Stimulated activated CD8-positive, alpha-beta memory T cell treated with anti-CD3 and anti-CD28 coated beads, Interleukin-15, amount 100 ng/mL, for 1 hour (primary cell): ENCODE results near the gene SNAPC2.
"Not testable (repeated sequence)": the region's sequence is repeated elsewhere in the genome, so short reads cannot be mapped to it uniquely, and the experiment has no call there.

ENCODE experiments used
- DNase-seq: peaks from one replicate; pipeline ENCODE4 v3.0.0-alpha.2; 2020; ENCODE audit warnings: low read depth

The SNAPC2 gene

DNA sequence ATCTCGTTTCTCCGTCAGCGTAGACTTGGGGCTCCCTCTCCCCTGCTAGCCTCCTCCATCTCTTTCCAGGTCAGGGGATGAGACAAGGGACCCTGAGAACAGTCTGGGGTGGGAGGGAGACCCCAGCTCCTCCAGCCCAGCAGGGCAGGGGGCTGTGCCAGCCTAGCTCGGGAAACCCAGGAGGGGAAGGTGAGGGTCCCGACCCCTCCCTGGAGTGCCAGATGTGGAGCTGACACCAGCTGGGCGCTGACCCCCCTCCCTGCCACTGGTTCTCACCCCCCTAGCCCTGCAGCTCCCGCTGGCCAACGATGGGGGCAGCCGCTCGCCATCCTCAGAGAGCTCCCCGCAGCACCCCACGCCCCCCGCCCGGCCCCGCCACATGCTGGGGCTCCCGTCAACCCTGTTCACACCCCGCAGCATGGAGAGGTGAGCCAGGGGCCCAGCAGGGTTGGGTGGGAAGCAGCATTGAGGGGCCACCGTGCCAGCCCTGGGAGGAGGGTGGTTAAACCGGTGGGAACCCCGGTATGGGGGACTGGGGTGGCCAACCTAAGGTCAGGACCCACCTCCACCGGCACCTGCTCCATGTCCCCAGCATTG lies 10.6 kb upstream of the SNAPC2 start:
- DNase-seq: no peak

DNA sequence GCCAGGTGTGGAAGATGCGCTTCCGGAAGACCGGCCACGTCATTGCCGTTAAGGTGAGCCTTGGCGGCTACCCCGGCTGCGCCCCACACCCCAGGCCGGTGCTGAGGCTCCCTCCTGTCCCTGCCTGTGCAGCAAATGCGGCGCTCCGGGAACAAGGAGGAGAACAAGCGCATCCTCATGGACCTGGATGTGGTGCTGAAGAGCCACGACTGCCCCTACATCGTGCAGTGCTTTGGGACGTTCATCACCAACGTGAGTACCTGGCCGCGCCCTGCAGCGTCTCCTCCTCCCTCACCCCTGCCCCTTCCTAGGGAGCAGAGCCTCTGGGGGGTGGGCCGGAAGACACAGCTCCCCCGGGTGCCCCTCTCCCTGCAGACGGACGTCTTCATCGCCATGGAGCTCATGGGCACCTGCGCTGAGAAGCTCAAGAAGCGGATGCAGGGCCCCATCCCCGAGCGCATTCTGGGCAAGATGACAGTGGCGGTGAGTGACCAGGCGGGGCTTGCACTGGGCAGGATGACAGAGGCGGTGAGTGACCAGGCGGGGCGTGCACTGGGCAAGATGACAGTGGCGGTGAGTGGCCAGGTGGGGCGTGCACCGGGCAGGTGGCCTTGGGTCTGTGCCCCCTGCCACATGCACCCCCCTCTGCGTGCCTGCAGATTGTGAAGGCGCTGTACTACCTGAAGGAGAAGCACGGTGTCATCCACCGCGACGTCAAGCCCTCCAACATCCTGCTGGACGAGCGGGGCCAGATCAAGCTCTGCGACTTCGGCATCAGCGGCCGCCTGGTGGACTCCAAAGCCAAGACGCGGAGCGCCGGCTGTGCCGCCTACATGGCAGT lies 9.6 kb upstream of the SNAPC2 start:
- no peak for DNase-seq

DNA sequence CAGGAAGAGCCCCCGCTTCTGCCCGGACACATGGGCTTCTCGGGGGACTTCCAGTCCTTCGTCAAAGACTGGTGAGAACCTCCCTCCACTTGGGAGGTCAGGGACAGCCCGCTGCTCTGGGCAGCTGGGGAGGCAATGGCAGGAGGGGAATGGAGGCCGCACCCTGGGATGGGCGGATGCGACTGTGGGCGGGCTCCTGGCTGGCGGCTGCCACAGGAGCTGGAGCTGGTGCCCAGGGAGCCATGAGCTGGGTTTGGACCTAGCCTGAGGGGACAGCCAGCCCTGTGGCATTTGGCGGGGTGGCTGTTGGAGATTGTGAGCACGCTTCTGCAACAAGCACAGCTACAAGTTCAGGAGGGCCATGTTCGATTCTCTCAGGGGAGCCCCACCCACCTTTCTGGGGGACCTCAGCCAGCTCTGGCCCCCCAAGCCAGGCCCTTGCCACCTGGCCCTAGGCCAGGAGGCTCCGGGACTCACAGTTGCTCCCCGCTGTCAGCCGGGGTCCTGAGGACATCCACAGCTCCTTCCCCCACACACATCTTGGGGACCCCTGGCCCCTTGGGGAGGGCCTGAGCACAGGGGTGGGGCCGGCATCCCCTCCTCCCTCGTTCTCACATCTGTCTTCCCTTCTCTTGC lies 8.5 kb upstream of the SNAPC2 start:
- DNase-seq: no peak

DNA sequence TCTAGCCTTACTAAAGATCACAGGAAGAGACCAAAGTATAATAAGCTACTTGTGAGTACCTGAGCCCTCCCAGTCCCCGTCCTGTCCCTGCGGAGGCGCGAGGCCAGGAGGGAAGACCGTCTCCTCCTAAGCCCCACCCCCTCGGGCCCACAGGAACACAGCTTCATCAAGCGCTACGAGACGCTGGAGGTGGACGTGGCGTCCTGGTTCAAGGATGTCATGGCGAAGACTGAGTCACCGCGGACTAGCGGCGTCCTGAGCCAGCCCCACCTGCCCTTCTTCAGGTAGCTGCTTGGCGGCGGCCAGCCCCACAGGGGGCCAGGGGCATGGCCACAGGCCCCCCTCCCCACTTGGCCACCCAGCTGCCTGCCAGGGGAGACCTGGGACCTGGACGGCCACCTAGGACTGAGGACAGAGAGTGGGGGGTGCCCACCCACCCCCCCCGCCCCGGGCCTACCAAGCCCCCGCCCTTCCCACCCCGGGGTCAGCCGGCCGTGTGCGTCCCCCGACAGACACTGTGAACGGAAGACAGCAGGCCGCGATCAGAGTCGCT lies 7.9 kb upstream of the SNAPC2 start:
- DNase-seq: no peak

DNA sequence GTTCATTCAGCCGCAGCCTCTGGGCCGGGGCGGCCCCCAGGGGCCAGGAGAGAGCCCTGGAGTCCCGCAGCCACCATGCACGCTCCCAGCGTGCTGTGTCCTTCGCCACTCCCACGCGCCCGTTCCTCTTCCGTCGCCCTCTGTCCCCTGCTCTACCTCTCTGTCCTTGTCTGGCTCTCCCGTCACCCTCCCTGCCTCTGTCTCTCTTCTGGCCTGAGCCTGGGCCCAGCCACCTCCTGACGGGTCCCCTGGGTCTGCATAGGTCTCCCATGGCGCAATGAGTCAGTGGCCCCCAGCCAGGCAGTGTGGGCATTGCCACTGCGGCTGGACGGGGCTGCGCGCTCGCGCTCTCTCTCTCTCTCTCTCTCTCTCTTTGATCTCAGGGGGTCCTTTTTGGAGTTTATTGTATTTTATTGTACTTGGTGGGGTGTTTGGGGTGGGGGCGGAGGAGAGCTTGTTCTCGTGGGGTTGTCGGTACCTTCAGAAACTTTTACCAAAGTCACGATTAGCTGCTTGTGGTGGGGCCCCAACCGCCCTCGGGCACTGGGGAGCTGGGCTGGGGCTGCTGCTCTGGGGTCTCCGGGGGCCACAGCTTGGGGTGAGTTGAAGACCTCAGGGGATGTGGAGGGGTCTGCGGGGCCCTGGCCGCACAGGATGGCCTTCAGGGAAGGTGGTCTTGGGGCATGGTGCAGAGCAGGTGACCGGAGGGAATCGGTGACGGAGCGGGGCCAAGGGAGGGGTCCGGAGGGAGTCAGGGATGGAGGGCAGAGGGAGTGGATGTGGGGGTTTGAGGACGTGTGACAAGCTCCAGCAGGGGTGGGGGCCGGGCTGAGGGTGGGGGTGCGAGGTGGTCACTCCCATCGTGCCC lies 7.2 kb upstream of the SNAPC2 start:
- DNase-seq: no peak

DNA sequence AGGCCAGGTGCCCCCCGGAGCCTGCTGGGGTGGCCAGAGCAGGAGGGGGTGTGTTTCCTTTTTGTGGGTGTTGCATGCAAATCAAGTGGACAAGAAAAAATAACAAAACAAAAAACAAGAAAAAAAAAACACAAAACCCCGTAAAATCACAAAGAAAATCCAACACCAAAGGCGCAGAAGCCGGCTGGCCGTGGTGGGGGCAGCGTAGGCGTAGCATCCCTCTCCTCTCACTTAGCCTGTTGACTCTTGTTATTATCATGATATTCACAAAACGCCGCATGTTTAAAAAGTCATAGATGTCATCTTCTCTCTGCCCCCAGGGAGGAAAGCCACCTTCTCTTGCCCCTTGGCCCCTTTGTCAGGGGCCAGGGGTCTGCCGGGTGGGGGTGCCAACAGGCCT lies 6.5 kb upstream of the SNAPC2 start:
- no peak for DNase-seq

DNA sequence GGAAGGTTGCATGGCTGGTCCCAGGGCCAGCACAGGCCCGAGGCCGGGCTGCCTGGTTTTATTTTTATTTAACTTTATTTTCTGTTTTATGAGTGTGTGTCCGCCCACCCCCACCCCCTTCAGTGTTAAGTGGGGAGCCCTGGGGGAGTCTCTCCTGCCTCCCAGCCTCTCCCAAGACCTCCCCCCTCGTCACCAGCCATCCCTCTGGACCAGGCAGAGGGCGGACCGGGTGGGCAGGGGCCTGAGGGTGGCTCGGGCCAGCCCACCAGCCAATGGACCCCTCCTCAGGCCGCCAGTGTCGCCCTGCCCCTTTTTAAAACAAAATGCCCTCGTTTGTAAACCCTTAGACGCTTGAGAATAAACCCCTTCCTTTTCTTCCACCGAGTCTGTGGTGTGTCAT lies 6.0 kb upstream of the SNAPC2 start:
- DNase-seq: no peak

DNA sequence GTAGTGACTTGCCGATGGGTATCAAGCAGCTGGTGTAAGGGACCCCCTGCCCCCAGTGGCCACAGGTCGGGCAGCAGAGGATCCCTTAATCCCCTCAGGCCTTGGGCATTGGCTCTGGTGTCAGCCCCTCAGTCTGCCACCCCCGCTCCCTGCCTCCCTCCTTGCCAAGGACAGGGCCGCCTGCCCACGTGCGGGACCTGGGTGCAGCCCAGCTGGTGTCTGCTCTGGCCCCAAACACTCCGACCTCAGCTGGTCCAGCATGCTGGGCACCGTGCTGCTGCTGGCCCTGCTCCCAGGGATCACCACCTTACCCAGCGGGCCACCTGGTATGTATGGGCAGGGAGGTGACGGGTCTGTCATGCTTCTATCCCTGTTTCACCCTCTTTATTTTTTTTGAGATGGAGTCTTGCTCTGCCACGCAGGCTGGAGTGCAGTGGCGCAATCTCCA lies 5.5 kb upstream of the SNAPC2 start, which contains the start of gene TGFBR3L:
TGFBR3L (plus strand) TSS at position 233 of the 448 bp plus-strand sequence.
- DNase-seq: no peak

DNA sequence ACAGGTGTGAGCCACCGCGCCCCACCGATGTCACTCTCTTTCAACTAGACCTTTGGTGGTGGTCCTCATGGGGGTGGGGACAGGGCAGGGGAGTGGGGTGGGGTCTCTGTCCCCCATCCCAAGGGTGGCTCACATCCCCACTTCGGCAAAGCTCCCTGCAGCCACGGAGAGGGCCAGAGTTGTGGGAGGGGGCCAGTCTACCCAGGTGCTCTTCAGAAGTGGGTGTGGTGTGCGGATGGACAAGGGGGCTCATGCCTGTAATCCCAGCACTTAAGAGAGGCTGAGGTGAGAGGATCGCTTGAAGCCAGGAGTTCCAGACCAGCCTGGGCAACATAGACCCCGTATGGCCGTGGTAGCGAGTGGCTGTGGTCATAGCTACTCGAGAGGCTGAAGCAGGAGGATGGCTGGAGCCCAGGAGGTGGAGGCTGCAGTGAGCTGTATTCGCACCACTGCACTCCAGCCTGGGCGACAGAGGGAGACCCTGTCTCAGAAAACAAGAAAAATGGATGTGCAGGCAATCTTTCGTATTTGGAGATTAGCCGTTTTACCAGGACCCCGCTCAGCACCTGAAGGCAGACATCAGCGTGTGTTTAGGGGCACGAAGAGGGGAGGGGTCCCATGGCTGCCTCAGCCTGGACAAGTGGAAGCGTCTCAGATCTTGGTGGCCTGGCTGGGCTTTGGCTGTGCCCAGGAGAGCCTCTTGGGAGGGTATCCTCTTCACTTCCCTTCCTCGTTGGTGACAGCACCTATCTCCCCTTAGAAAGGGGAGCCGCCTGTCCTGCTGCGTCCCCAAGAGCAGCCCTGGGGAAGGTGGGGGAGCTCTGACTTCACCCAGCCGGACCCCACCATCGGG lies 4.7 kb upstream of the SNAPC2 start:
- DNase-seq: no peak

DNA sequence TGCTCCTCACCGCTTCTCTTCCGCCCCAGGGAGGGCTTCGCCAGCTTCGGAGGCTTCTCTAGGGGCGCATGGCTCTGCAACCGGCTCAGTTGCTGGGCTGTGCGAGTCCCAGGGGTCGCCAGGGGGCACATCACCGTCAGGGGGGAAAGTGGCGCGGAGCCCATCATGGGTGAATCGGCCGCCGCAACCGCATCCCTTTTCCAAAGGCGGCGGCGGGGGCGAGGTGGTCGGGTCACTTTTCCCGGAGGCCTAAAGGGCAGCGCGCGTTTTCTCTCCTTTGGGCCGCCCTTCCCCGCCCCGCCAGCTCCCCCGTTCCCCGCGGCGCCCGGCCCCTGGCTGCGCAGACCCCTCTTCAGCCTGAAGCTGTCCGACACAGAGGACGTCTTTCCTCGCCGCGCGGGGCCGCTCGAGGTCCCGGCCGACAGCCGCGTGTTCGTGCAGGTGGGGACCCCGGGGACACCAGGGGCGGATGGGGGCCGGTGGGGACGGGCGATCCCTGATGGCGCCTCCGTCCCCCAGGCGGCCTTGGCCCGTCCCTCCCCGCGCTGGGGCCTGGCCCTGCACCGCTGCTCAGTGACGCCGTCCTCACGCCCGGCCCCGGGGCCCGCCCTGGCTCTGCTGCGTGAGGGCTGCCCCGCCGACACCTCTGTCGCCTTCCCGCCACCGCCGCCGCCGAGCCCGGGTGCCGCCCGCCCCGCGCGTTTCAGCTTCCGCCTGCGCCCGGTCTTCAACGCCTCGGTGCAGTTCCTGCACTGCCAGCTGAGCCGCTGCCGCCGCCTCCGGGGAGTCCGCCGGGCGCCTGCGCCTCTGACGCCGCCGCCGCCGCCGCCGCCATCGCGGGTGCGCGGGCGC lies 3.8 kb upstream of the SNAPC2 start:
- DNase-seq: no peak

DNA sequence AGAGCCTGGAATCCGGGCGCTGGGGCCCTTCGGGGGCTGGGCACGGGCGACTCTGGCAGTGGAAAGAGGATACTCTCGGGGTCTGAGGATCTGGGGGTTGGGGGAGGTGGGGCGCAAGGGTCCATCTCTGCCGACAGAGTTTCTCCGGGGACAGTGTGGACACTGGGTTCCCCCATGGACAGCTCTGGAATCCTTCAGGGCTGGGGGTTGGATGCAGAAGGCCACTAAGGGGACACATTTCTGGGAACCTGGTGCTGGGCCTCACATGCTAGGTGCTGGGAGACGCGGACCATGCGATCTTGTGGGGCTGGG lies 3.2 kb upstream of the SNAPC2 start:
- DNase-seq: no peak

DNA sequence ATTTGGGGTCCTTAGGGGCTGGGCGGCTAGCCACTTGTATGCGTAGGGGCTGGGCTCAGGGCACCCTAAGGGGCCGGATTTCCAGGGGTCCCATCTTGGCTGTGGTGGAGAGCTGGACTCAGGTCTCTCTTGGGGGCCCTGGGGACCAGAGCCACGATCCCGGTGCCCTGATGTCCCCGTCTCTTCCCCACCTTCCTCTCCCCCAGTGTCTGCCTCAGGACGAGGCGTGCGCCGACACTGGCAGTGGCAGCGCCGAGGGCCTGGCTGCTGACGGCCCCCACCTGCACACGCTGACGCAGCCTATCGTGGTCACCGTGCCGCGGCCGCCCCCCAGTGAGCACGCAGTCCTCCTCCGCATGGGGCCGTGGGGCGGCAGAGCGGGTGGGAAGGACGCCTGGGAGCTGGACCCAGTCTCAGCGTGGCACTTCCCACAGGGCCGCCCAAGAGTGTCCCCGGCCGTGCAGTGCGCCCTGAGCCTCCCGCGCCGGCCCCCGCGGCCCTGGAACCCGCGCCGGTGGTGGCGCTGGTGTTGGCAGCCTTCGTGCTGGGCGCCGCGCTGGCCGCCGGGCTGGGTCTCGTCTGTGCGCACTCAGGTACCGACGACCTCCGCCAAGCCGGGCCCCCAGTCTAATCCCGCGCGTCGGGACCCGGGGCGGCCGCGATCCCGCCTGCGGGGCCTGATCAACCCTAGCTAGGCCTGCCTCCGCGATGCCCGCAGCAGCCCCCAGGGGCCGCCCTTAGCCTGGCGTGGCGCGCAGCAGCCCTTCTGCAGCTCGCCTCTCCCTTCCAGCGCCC lies 2.7 kb upstream of the SNAPC2 start:
- no peak for DNase-seq

DNA sequence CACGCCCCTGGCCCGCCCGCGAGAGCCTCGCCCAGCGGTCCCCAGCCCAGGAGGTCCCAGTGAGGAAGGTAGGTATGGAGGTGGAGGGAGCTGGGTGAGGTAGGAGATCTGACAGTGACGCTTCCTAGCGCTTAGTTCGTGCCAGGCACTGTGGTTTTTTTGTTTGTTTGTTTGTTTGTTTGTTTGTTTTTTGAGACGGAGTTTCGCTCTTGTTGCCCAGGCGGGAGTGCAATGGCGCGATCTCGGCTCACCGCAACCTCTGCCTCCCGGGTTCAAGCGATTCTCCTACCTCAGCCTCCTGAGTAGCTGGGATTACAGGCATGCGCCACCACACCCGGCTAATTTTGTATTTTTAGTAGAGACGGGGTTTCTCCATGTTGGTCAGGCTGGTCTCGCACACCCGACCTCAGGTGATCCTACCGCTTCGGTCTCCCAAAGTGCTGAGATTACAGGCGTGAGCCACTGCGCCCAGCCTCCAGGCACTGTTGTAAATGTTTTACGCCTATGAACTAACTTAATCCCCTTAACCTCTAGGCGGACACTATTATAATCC lies 2.0 kb upstream of the SNAPC2 start:
- DNase-seq: not testable (repeated sequence)

DNA sequence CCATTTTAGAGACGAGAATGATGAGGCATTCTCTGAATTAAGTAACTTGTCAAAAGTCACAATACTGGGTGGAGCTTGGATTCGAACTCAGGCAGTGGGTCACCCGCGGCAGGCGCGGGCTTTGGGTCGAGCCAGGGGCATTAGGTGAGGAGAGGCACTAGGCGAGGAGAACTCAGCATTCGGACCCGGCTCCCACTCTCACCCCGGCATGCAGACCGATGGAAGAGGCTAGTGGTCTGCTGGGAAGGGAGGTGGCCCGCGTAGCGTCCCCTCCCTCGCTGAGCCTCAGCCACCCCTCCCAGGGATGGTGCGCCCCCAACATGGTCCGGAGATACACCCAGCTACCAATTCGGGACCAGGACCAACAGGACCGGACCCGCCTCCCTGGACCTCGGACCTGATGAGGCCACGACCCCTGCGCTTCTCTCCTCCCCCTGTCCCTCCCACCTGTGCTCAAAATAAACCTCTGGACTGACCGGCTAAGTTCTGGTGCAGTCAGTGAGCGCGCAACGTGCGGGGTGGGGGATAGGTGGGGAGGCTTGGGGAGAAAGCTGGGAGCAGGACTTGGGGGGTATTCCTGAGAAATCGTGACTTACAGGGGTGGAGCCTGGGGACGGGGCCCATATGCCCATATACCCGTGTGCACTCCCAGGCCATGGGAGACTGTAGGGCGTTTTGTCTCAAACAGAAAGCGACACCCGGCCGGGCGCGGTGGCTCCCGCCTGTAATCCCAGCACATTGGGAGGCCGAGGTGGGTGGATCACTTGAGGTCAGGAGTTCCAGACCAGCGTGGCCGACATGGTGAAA lies 1.3 kb upstream of the SNAPC2 start:
- no peak for DNase-seq

DNA sequence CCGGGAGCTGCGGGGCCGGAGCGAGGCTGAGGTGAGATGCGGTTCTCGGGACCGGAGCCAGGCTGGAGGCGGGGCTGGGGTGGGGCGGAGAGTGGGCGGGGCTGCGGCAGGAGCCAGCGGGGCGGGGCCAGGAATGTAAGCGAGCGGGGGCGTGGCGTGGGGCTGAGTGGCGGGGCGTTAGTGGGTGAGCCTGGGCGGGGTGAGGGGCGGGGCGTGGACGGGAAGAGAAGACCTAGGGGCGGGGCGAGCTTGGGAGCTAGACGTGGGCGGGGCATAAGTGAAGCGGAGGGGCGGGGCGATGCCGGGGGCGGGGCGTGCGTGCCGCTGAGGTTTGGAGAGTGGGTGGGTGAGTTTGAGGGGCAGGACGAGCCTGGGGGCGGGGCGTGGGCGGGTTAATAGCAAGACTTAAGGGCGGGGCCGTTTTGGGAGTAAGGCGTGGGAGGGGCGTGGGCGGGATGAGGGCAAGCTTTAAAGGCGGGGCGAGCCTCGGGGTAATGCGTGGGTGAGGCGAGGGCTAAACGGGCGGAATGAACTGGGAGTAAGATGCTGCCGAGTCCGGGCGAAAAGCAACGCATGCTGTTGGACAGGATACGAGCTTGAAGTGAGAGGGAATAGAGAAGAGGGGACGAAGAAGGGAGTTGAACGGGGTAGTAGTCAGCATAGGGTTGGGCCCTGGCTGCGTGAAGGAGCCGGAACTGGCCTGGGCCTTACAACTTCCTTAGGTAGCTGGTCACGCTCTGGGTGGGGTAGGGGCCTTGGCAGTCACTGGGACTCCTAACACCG lies 572 bp downstream of the SNAPC2 start:
- DNase-seq: peak; percentile 100

DNA sequence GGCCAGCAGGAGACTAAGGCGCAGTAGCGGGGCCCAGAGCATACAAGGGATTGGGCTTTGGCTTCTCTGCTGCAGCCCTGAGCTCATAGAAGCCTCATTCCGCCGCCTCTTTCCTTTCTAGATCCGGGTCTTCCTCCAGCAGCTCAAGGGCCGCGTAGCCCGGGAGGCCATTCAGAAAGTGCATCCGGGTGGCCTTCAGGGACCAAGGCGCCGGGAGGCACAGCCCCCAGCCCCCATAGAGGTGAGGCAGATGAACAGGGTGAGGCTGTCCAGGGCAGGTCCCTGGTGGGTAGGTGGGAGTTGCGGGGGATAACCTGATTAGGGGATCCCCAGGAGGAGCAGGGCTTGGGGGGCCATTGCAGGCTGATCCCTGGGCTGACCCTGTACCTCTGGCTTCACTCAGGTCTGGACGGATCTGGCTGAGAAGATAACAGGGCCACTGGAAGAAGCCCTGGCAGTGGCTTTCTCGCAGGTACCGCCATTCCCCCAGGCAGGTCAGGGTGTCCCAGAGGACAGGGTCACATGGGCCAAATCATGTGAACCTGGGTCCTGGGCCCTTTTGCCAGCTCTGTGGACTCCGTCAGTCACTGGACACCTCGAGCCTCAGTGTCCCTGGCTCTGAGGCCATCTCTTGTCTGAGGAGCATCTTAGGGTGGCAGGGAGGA lies 1.3 kb downstream of the SNAPC2 start:
- no peak for DNase-seq
